ENCODE data around the gene BRD3OS.

Gene BRD3OS

GRCh38 chr9:134068744-134069479 lies 43.6 kb downstream of the BRD3OS start:
- no peak for TF ChIP-seq CTCF (IDR thresholded peaks at IDR 0.05)

GRCh38 chr9:134069480-134070399 lies 44.5 kb downstream of the BRD3OS start:
- TF ChIP-seq CTCF (IDR thresholded peaks at IDR 0.05): no peak

GRCh38 chr9:134071149-134071548 lies 45.9 kb downstream of the BRD3OS start:
- no peak for TF ChIP-seq CTCF (IDR thresholded peaks at IDR 0.05)

GRCh38 chr9:134073500-134073899 lies 48.2 kb downstream of the BRD3OS start:
- no peak for TF ChIP-seq CTCF (IDR thresholded peaks at IDR 0.05)

GRCh38 chr9:134076644-134077043 lies 51.4 kb downstream of the BRD3OS start:
- no peak for TF ChIP-seq CTCF (IDR thresholded peaks at IDR 0.05)

Data from LNCAP (cell line).